Measurements from ENCODE around the gene PXK.

DNA sequence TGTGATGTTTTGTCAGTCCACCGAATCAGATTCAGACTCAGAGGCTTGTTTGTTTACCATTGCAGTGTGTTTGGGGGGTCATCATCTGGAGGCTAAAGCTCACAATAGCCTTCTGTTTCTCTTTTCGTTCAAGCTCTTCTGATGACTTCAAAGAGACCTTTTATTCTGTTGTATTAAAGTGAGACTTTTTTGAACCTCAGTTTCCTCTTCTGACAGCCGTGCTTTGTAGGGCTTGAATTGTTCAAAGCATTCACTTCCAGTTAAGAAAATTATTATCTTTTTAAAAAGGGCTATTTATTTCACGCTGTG is 1.3 kb downstream of the PXK start:
- TF ChIP-seq, protein P1, sequence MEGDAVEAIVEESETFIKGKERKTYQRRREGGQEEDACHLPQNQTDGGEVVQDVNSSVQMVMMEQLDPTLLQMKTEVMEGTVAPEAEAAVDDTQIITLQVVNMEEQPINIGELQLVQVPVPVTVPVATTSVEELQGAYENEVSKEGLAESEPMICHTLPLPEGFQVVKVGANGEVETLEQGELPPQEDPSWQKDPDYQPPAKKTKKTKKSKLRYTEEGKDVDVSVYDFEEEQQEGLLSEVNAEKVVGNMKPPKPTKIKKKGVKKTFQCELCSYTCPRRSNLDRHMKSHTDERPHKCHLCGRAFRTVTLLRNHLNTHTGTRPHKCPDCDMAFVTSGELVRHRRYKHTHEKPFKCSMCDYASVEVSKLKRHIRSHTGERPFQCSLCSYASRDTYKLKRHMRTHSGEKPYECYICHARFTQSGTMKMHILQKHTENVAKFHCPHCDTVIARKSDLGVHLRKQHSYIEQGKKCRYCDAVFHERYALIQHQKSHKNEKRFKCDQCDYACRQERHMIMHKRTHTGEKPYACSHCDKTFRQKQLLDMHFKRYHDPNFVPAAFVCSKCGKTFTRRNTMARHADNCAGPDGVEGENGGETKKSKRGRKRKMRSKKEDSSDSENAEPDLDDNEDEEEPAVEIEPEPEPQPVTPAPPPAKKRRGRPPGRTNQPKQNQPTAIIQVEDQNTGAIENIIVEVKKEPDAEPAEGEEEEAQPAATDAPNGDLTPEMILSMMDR (conservative IDR thresholded peaks at IDR 0.05; ENCODE audit: low read length), result no peak
- TF ChIP-seq EZH2phosphoT487 (IDR thresholded peaks at IDR 0.05; ENCODE audit: borderline replicate concordance, low read depth, low read length), result no peak

All from OCI-LY7 (cell line).